HEK293 (cell line): ENCODE measurements around the gene SSU72.

Experiments
- CTCF ChIA-PET: fragments of 350-600 bp; formaldehyde crosslinking; extraction: SDS; loops from one replicate; lab custom pipeline; 2021; ENCODE audit warnings: antibody characterized with exemption; lab: Yijun Ruan, JAX
- POLR2A ChIA-PET: fragments of 300-600 bp; formaldehyde crosslinking; extraction: SDS; loops from one replicate; lab custom pipeline; 2020; ENCODE audit warnings: antibody characterized with exemption, inconsistent platforms; lab: Yijun Ruan, JAX
- H3K27ac ChIP-seq: fragments of 200-500 bp; sonication (Bioruptor generic); 2 replicates; pipeline ENCODE4 v1.5.1; 2014; ENCODE audit warnings: low read depth, low read length, control low read depth, inconsistent platforms; ENCODE audit errors: extremely low read depth
- H3K36me3 ChIP-seq, 2 experiments: fragments of 200-500 bp in 1 of 2; sonication (Bioruptor generic) in 1 of 2; 1 replicate in 1 of 2; 2 replicates in 1 of 2; pipeline ENCODE4 v1.5.1; 2014 to 2017; ENCODE audit warnings: inconsistent platforms in 2 of 2, low read length in 2 of 2; ENCODE audit not compliant: control insufficient read depth in 2 of 2, insufficient read depth in 1 of 2
- H3K4me1 ChIP-seq: fragments of 200-500 bp; sonication (Bioruptor generic); 2 replicates; pipeline ENCODE4 v1.5.1; 2014; ENCODE audit warnings: mild to moderate bottlenecking, low read length, inconsistent platforms; ENCODE audit not compliant: control insufficient read depth, insufficient read depth
- H3K4me3 ChIP-seq: 2 replicates; pipeline ENCODE4 v1.5.1; 2011; ENCODE audit warnings: low read depth, mild to moderate bottlenecking, control low read depth, low read length, moderate library complexity
- H3K9me3 ChIP-seq: fragments of 200-500 bp; sonication (Bioruptor generic); 2 replicates; pipeline ENCODE4 v1.5.1; 2014; ENCODE audit warnings: low read depth, low read length, inconsistent platforms; ENCODE audit not compliant: control insufficient read depth, insufficient read depth
- GLIS1 ChIP-seq: fragments of 450-650 bp; formaldehyde crosslinking; IDR thresholded peaks from 2 replicates; pipeline ENCODE4 v1.5.1; 2016; ENCODE audit warnings: missing biosample characterization, missing genetic modification characterization
- OVOL3 ChIP-seq: fragments of 450-650 bp; formaldehyde crosslinking; IDR thresholded peaks from 2 replicates; pipeline ENCODE4 v1.5.1; 2016; ENCODE audit warnings: missing biosample characterization, missing genetic modification characterization
- PRDM2 ChIP-seq: fragments of 450-650 bp; formaldehyde crosslinking; IDR thresholded peaks from 2 replicates; pipeline ENCODE4 v1.5.1; 2016; ENCODE audit warnings: missing biosample characterization, missing genetic modification characterization, borderline replicate concordance
- ZBTB6 ChIP-seq: fragments of 450-650 bp; formaldehyde crosslinking; IDR thresholded peaks from 2 replicates; pipeline ENCODE4 v1.5.1; 2017; ENCODE audit warnings: missing biosample characterization, missing genetic modification characterization
- ZFHX2 ChIP-seq: fragments of 450-650 bp; formaldehyde crosslinking; conservative IDR thresholded peaks from 2 replicates; pipeline ENCODE4 v1.5.1; 2016; ENCODE audit warnings: missing biosample characterization, missing genetic modification characterization
- ZNF175 ChIP-seq: fragments of 450-650 bp; formaldehyde crosslinking; IDR thresholded peaks from 2 replicates; pipeline ENCODE4 v1.5.1; 2016; ENCODE audit warnings: missing biosample characterization, missing genetic modification characterization
- ZNF26 ChIP-seq: fragments of 450-650 bp; formaldehyde crosslinking; IDR thresholded peaks from 2 replicates; pipeline ENCODE4 v1.5.1; 2016; ENCODE audit warnings: missing biosample characterization, missing genetic modification characterization
- ZNF280C ChIP-seq: fragments of 450-650 bp; formaldehyde crosslinking; IDR thresholded peaks from 2 replicates; pipeline ENCODE4 v1.5.1; 2016; ENCODE audit warnings: missing biosample characterization, missing genetic modification characterization
- ZNF473 ChIP-seq: fragments of 450-650 bp; formaldehyde crosslinking; IDR thresholded peaks from 2 replicates; pipeline ENCODE4 v1.5.1; 2017; ENCODE audit warnings: missing biosample characterization, missing genetic modification characterization
- ZNF529 ChIP-seq: fragments of 450-650 bp; formaldehyde crosslinking; IDR thresholded peaks from 2 replicates; pipeline ENCODE4 v1.5.1; 2017; ENCODE audit warnings: missing genetic modification characterization, missing biosample characterization; ENCODE audit not compliant: insufficient replicate concordance
- ZNF580 ChIP-seq: fragments of 450-650 bp; formaldehyde crosslinking; IDR thresholded peaks from 2 replicates; pipeline ENCODE4 v1.5.1; 2016; ENCODE audit warnings: missing biosample characterization, missing genetic modification characterization
- ZNF626 ChIP-seq: fragments of 450-650 bp; sonication (Bioruptor Pico); formaldehyde crosslinking; IDR thresholded peaks from 2 replicates; pipeline ENCODE4 v1.5.1; 2018; ENCODE audit warnings: missing biosample characterization, missing genetic modification characterization, inconsistent platforms
- ZNF660 ChIP-seq: fragments of 450-650 bp; IDR thresholded peaks from 2 replicates; pipeline ENCODE4 v1.5.1; 2018; ENCODE audit warnings: missing biosample characterization, mild to moderate bottlenecking, missing genetic modification characterization
- ZNF701 ChIP-seq: fragments of 450-650 bp; formaldehyde crosslinking; IDR thresholded peaks from 2 replicates; pipeline ENCODE4 v1.5.1; 2016; ENCODE audit warnings: missing biosample characterization, missing genetic modification characterization
- ZNF704 ChIP-seq: fragments of 450-650 bp; formaldehyde crosslinking; IDR thresholded peaks from 2 replicates; pipeline ENCODE4 v1.5.1; 2016; ENCODE audit warnings: missing biosample characterization, missing genetic modification characterization
- ZSCAN18 ChIP-seq: fragments of 450-650 bp; formaldehyde crosslinking; IDR thresholded peaks from 2 replicates; pipeline ENCODE4 v1.5.1; 2016; ENCODE audit warnings: missing biosample characterization, missing genetic modification characterization
- ZSCAN5A ChIP-seq: fragments of 450-650 bp; formaldehyde crosslinking; IDR thresholded peaks from 2 replicates; pipeline ENCODE4 v1.5.1; 2016; ENCODE audit warnings: missing biosample characterization, missing genetic modification characterization

Gene SSU72

GRCh38 chr1:1599030-1599934 lies 24.6 kb upstream of the SSU72 start:
- H3K9me3 ChIP-seq = no peaks in the 10 kb centered on the region
- TF ChIP-seq ZSCAN5A (no peak), ZBTB6 (tag by site-specific recombination) (peak; percentile 32; the same call in 1 of the 2 replicates)
- H3K27ac ChIP-seq = peak overlapping the region; percentile 32; the same call in 1 of the 2 replicates
- H3K4me1 ChIP-seq = peaks cover 6% of the 10 kb centered on the region; the same call in 1 of the 2 replicates
- CTCF ChIA-PET = interaction anchor here (0.5 kb wide), 1 partner anchor 41 kb away, joined by 5 read pairs; no protein-coding TSS in a partner anchor
- no peak overlapping the region; the same call in 1 of the 2 replicates for H3K4me3 ChIP-seq
- no peaks in the 10 kb centered on the region for H3K36me3 ChIP-seq
- POLR2A ChIA-PET = no interaction called here

GRCh38 chr1:1598720-1599029 lies 24.0 kb upstream of the SSU72 start:
- ChIA-PET CTCF (interaction anchor here (0.5 to 1.2 kb wide), 2 partner anchors 13 to 40 kb away, joined by 4 to 5 read pairs; no protein-coding TSS in a partner anchor), POLR2A (no interaction called here)
- Histone ChIP-seq H3K27ac (no peak overlapping the region), H3K4me3 (no peak overlapping the region), H3K9me3 (no peaks in the 10 kb centered on the region), H3K4me1 (peaks cover 6% of the 10 kb centered on the region; the same call in 1 of the 2 replicates), H3K36me3 (no peaks in the 10 kb centered on the region)
- TF ChIP-seq ZNF626 (tag by site-specific recombination) (no peak), ZNF26 (tag by site-specific recombination) (no peak), ZNF660 (tag by site-specific recombination) (no peak), ZNF280C (tag by site-specific recombination) (no peak), ZSCAN18 (tag by site-specific recombination) (no peak), ZNF704 (no peak), ZNF580 (no peak), OVOL3 (tag by site-specific recombination) (no peak), GLIS1 (tag by site-specific recombination) (no peak), ZNF175 (tag by site-specific recombination) (no peak), ZFHX2 (tag by site-specific recombination) (no peak), ZNF701 (tag by site-specific recombination) (no peak), PRDM2 (no peak), ZNF529 (tag by site-specific recombination) (no peak), ZNF473 (tag by site-specific recombination) (no peak)
